ENCODE results near the gene LCOR. TPM values are rescaled to one million over a fixed set of nuclear protein-coding genes. Genes with fewer than 3 reads are reported as not detected.

The LCOR gene
- total and polyA plus RNA-seq, 4 donors, result 2.5 to 31.2 (median 14.5) TPM

GRCh38 chr10:96967847-96968246, 135.7 kb downstream of the LCOR start (continued):
- no peak for TF ChIP-seq ZBTB33 (IDR thresholded peaks at IDR 0.05)
- TF ChIP-seq GABPA (IDR thresholded peaks at IDR 0.05 in 1 of 2, conservative IDR thresholded peaks at IDR 0.05 in 1 of 2), result no peak
- no peak for TF ChIP-seq RXRA (IDR thresholded peaks at IDR 0.05)
- TF ChIP-seq YY1 (IDR thresholded peaks at IDR 0.05), result no peak

GRCh38 chr10:96968682-96969423, 136.8 kb downstream of the LCOR start:
- H3K9ac ChIP-seq (ENCODE audit: low read depth in 1 of 2, low read length in 2 of 2), result no peak overlapping the region
- H3K36me3 ChIP-seq (ENCODE audit: control insufficient read depth in 4 of 4, insufficient read depth in 3 of 4, low read depth in 1 of 4, low read length in 3 of 4), result no peaks in the 10 kb centered on the region
- DNase-seq (ENCODE audit: low spot score), result no peak
- H3K4me3 ChIP-seq (ENCODE audit: low read depth in 1 of 3, low read length in 3 of 3), result no peak overlapping the region
- no peaks in the 10 kb centered on the region for H3K27me3 ChIP-seq (ENCODE audit: control insufficient read depth in 4 of 4, insufficient read depth in 4 of 4, low read length in 3 of 4)
- no peaks in the 10 kb centered on the region for H3K9me3 ChIP-seq (ENCODE audit: control insufficient read depth in 4 of 4, low read length in 3 of 4)
- WGBS, result 58% methylated on average over 5 of the region's 5 CpGs
- no peak for TF ChIP-seq SP1 (IDR thresholded peaks at IDR 0.05)
- TF ChIP-seq JUND (IDR thresholded peaks at IDR 0.05), result peak in 1 of 2 donors; percentile 21
- peak; percentile 10 for TF ChIP-seq FOXA2 (IDR thresholded peaks at IDR 0.05)
- peak in 1 of 2 donors; percentile 30 for TF ChIP-seq RAD21 (IDR thresholded peaks at IDR 0.05)
- peak; percentile 18 for TF ChIP-seq MAX (IDR thresholded peaks at IDR 0.05)
- peak; percentile 13 for TF ChIP-seq HNF4G (IDR thresholded peaks at IDR 0.05)
- no peak for TF ChIP-seq NR2F2 (IDR thresholded peaks at IDR 0.05)
- no peak for TF ChIP-seq ZBTB33 (IDR thresholded peaks at IDR 0.05)
- TF ChIP-seq HNF4A (conservative IDR thresholded peaks at IDR 0.05), result peak; percentile 57 to 68
- TF ChIP-seq YY1 (IDR thresholded peaks at IDR 0.05), result peak; percentile 16
- TF ChIP-seq RXRA (IDR thresholded peaks at IDR 0.05), result peak; percentile 45 to 53
- no peak overlapping the region for H3K27ac ChIP-seq (ENCODE audit: low read depth in 1 of 2, low read length in 2 of 2)
- H3K4me1 ChIP-seq (ENCODE audit: control insufficient read depth in 4 of 4, insufficient read depth in 4 of 4, low read length in 3 of 4), result peaks cover 7 to 35% (median 30%) of the 10 kb centered on the region in 4 donors

- Histone ChIP-seq H3K4me3 (ENCODE audit: low read depth in 1 of 3, low read length in 3 of 3) (no peak overlapping the region), H3K9ac (ENCODE audit: low read depth in 1 of 2, low read length in 2 of 2) (no peak overlapping the region), H3K27me3 (ENCODE audit: control insufficient read depth in 4 of 4, insufficient read depth in 4 of 4, low read length in 3 of 4) (no peaks in the 10 kb centered on the region), H3K36me3 (ENCODE audit: control insufficient read depth in 4 of 4, insufficient read depth in 3 of 4, low read depth in 1 of 4, low read length in 3 of 4) (no peaks in the 10 kb centered on the region), H3K9me3 (ENCODE audit: control insufficient read depth in 4 of 4, low read length in 3 of 4) (no peaks in the 10 kb centered on the region), H3K27ac (ENCODE audit: low read depth in 1 of 2, low read length in 2 of 2) (no peak overlapping the region), H3K4me1 (ENCODE audit: control insufficient read depth in 4 of 4, insufficient read depth in 4 of 4, low read length in 3 of 4) (peaks cover 7 to 36% (median 34%) of the 10 kb centered on the region in 4 donors)
- 59% methylated on average over 2 of the region's 2 CpGs for WGBS
- DNase-seq (ENCODE audit: low spot score), result no peak
- TF ChIP-seq CTCF (IDR thresholded peaks at IDR 0.05; ENCODE audit: low read depth, low read length, missing input control), result no peak
- peak; percentile 55 to 82 for TF ChIP-seq RXRA (IDR thresholded peaks at IDR 0.05)
- peak; percentile 59 for TF ChIP-seq SP1 (IDR thresholded peaks at IDR 0.05)
- TF ChIP-seq GABPA (IDR thresholded peaks at IDR 0.05 in 1 of 2, conservative IDR thresholded peaks at IDR 0.05 in 1 of 2), result no peak
- TF ChIP-seq NR2F2 (IDR thresholded peaks at IDR 0.05), result no peak
- no peak for TF ChIP-seq EGR1 (IDR thresholded peaks at IDR 0.05; ENCODE audit: low read depth in 2 of 2)
- TF ChIP-seq HNF4G (IDR thresholded peaks at IDR 0.05), result peak; percentile 79
- no peak for TF ChIP-seq MAX (IDR thresholded peaks at IDR 0.05)
- peak; percentile 91 to 97 for TF ChIP-seq HNF4A (conservative IDR thresholded peaks at IDR 0.05)
- no peak for TF ChIP-seq REST (IDR thresholded peaks at IDR 0.05)
- TF ChIP-seq ZBTB33 (IDR thresholded peaks at IDR 0.05), result no peak
- TF ChIP-seq FOXA2 (IDR thresholded peaks at IDR 0.05), result peak; percentile 1
- TF ChIP-seq RAD21 (IDR thresholded peaks at IDR 0.05), result peak in 1 of 2 donors; percentile 32
Observed at GRCh38 chr10:96971324-96971723, 139.2 kb downstream of the LCOR start.
